Measurements from ENCODE around the gene EXOC3L4. TPM values are rescaled to one million over a fixed set of nuclear protein-coding genes. Genes with fewer than 3 reads are reported as not detected.
A peak's percentile ranks its signal among the peaks of the same experiment; 100 is the strongest.
"Not testable (repeated sequence)": the region's sequence is repeated elsewhere in the genome, so short reads cannot be mapped to it uniquely, and the experiment has no call there.

EXOC3L4 gene
- total RNA-seq, 1 experiment from 2014 or later, result 6.3 TPM

DNA sequence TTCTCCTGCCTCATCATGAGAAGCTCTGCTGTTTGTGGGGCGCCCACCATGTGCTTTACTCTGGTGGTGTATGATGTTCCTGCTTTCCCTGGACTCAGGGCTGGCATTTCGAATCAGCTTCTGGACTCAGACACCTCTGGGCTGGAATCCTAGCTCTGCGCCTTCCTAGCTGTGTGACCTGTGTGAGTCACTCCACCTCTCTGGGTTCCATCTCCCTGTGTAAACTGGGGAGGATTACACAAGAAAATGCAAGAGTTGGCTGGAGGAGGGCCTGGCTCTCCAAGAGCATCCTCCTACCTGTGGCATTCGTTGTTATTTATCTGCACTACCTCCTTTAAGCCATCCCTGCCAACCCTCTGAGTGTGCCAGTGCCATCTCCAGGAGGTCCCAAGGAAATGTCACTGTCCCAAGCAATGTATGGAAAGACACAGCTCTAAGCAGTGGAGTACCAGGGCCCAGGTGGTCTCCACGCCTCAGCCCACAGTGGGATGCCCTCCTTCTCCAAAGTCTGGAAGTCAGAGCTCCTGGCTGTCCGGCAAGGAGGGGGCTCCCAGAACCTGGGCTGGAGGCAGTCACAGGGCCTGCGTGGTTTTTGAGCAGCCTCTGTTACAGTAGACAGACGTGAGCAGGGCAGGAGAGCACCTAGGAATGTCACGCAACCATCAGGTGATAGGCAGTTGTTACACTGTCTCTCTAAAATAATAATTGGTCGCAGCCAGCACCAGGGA is 21.5 kb downstream of the EXOC3L4 start:
- H3K36me3 Mint-ChIP-seq (ENCODE audit: insufficient read depth, unreplicated experiment), result peaks cover 7% of the 10 kb centered on the region
- H3K9me3 Mint-ChIP-seq (ENCODE audit: unreplicated experiment), result no peaks in the 10 kb centered on the region
- Histone ChIP-seq H3K4me3 (ENCODE audit: low read depth, low read length) (no peak overlapping the region), H3K9me3 (peaks cover 5% of the 10 kb centered on the region; the same call in 1 of the 2 replicates), H3K36me3 (ENCODE audit: control insufficient read depth, insufficient read depth, low read length) (no peaks in the 10 kb centered on the region), H3K27me3 (replicated peaks; ENCODE audit: control insufficient read depth, insufficient read depth, low read length) (no peaks in the 10 kb centered on the region), H3K4me1 (peaks cover 25% of the 10 kb centered on the region)
- intact Hi-C loops (cut with micrococcal nuclease; ENCODE audit: unreplicated experiment), result no loop called here
- H3K27ac Mint-ChIP-seq (ENCODE audit: unreplicated experiment), result no peak overlapping the region
- POLR2A ChIA-PET, result no interaction called here
- CTCF ChIA-PET, result interaction anchor here (1.0 kb wide), 1 partner anchor 11 kb away, joined by 8 read pairs; no protein-coding TSS in a partner anchor
- no peaks in the 10 kb centered on the region for H3K27me3 Mint-ChIP-seq (ENCODE audit: insufficient read depth, unreplicated experiment)
- DNase-seq, result no peak
- no peak for TF ChIP-seq CTCF (IDR thresholded peaks at IDR 0.05; ENCODE audit: insufficient read depth in 1 of 2, low read depth in 1 of 2, low read length in 1 of 2, severe bottlenecking in 1 of 2, unreplicated experiment in 1 of 2)
- BruUV-seq (replicated peaks), result no TSS peak
- H3K4me3 Mint-ChIP-seq (ENCODE audit: unreplicated experiment), result no peak overlapping the region
- H3K4me1 Mint-ChIP-seq (ENCODE audit: low read depth, unreplicated experiment), result peaks cover 1% of the 10 kb centered on the region

GRCh38 chr14:103116636-103117035 is 22.1 kb downstream of the EXOC3L4 start:
- no peak overlapping the region for H3K4me3 ChIP-seq (ENCODE audit: low read depth, low read length)
- H3K9me3 ChIP-seq, result peaks cover 5% of the 10 kb centered on the region; the same call in 1 of the 2 replicates
- H3K4me1 ChIP-seq, result peaks cover 19% of the 10 kb centered on the region
- Mint-ChIP-seq H3K4me3 (ENCODE audit: unreplicated experiment) (no peak overlapping the region), H3K36me3 (ENCODE audit: insufficient read depth, unreplicated experiment) (peaks cover 6% of the 10 kb centered on the region), H3K27ac (ENCODE audit: unreplicated experiment) (no peak overlapping the region), H3K27me3 (ENCODE audit: insufficient read depth, unreplicated experiment) (no peaks in the 10 kb centered on the region), H3K9me3 (ENCODE audit: unreplicated experiment) (no peaks in the 10 kb centered on the region), H3K4me1 (ENCODE audit: low read depth, unreplicated experiment) (no peaks in the 10 kb centered on the region)
- no TSS peak for BruUV-seq (replicated peaks)
- H3K27me3 ChIP-seq (replicated peaks; ENCODE audit: control insufficient read depth, insufficient read depth, low read length), result no peaks in the 10 kb centered on the region
- DNase-seq, result peak in 1 of 2 experiments; percentile 40
- ChIA-PET POLR2A (no interaction called here), CTCF (interaction anchor here (1.0 kb wide), 1 partner anchor 11 kb away, joined by 8 read pairs; no protein-coding TSS in a partner anchor)
- intact Hi-C loops (cut with micrococcal nuclease; ENCODE audit: unreplicated experiment), result no loop called here
- TF ChIP-seq CTCF (IDR thresholded peaks at IDR 0.05; ENCODE audit: insufficient read depth in 1 of 2, low read depth in 1 of 2, low read length in 1 of 2, severe bottlenecking in 1 of 2, unreplicated experiment in 1 of 2), result no peak
- no peaks in the 10 kb centered on the region for H3K36me3 ChIP-seq (ENCODE audit: control insufficient read depth, insufficient read depth, low read length)

GRCh38 chr14:103117499-103117898 is 23.0 kb downstream of the EXOC3L4 start:
- CTCF ChIA-PET, result interaction anchor here (1.6 kb wide), 1 partner anchor 13 kb away, joined by 6 read pairs; no protein-coding TSS in a partner anchor
- DNase-seq, result not testable (repeated sequence)

More at GRCh38 chr14:103117499-103117898, 23.0 kb downstream of the EXOC3L4 start:
- H3K9me3 Mint-ChIP-seq (ENCODE audit: unreplicated experiment); BruUV-seq (replicated peaks); H3K36me3 Mint-ChIP-seq (ENCODE audit: insufficient read depth, unreplicated experiment); H3K4me3 ChIP-seq (ENCODE audit: low read depth, low read length); intact Hi-C loops (cut with micrococcal nuclease; ENCODE audit: unreplicated experiment); H3K9me3 ChIP-seq; H3K4me3 Mint-ChIP-seq (ENCODE audit: unreplicated experiment); H3K27me3 Mint-ChIP-seq (ENCODE audit: insufficient read depth, unreplicated experiment); POLR2A ChIA-PET; H3K27me3 ChIP-seq (replicated peaks; ENCODE audit: control insufficient read depth, insufficient read depth, low read length); H3K4me1 Mint-ChIP-seq (ENCODE audit: low read depth, unreplicated experiment); H3K27ac Mint-ChIP-seq (ENCODE audit: unreplicated experiment); H3K36me3 ChIP-seq (ENCODE audit: control insufficient read depth, insufficient read depth, low read length): not testable (repeated sequence)
- H3K4me1 ChIP-seq, result peaks cover 19% of the 10 kb centered on the region; the same call in 1 of the 2 replicates
